Omental fat pad (tissue), 4 donors: ENCODE measurements around the gene RNASE8. TPM values are rescaled to one million over a fixed set of nuclear protein-coding genes. Genes with fewer than 3 reads are reported as not detected.
A peak's percentile ranks its signal among the peaks of the same experiment; 100 is the strongest.

Experiments used
- ATAC-seq: fragments of 150-250 bp; one replicate; pipeline ENCODE4 v1.9.1; 2016; ENCODE audit warnings: mild to moderate bottlenecking, moderate library complexity; ENCODE audit not compliant: low FRiP score
- DNase-seq: peaks from one replicate; pipeline ENCODE4 v3.0.0-alpha.2; 2019; ENCODE audit warnings: low spot score
- CTCF ChIP-seq, 3 donors: fragments of 450-650 bp; IDR thresholded peaks; one replicate each; pipeline ENCODE4 v1.5.1; 2016 to 2017; ENCODE audit warnings: antibody characterized with exemption in 3 of 3, mild to moderate bottlenecking in 3 of 3, moderate library complexity in 2 of 3
- total RNA-seq, 4 donors: library from RNA; depleted of rRNA; stranded (reverse); fragments of >200 nt; gene quantifications; one replicate each; pipeline ENCODE4 v1.1.0, GENCODE V29; 2016

Gene RNASE8
- total RNA-seq, 4 donors from 2014 or later, result not detected

GRCh38 chr14:21106498-21107282 lies 49.1 kb downstream of the RNASE8 start:
- DNase-seq (peak; percentile 54), ATAC-seq (no peak)
- peak in 2 of 3 donors; percentile 15 to 32 for TF ChIP-seq CTCF (IDR thresholded peaks at IDR 0.05)

GRCh38 chr14:21107283-21107800 lies 49.7 kb downstream of the RNASE8 start:
- DNase-seq, result no peak

More at GRCh38 chr14:21107283-21107800, 49.7 kb downstream of the RNASE8 start:
- ATAC-seq, result no peak
- no peak for TF ChIP-seq CTCF (IDR thresholded peaks at IDR 0.05)

Other genes with a start within 250 kb of the RNASE8 start
- not detected for gene RNASE3, start 166.4 kb upstream of the RNASE8 start, total RNA-seq
- 1 to 10 TPM; 2.5 to 8.2 (median 5.5) TPM for gene RNASE2, start 102.3 kb upstream of the RNASE8 start, total RNA-seq
- gene METTL17, start 67.8 kb upstream of the RNASE8 start, total RNA-seq, result 10 to 100 TPM; 36.8 to 89.7 (median 51.3) TPM
- gene SLC39A2, start 58.5 kb upstream of the RNASE8 start, total RNA-seq, result not detected
- gene NDRG2, start 32.8 kb upstream of the RNASE8 start, total RNA-seq, result 100 to 1,000 TPM; 169 to 444 (median 218) TPM
- gene TPPP2, start 27.6 kb upstream of the RNASE8 start, total RNA-seq, result not detected
- gene RNASE13, start 23.0 kb upstream of the RNASE8 start, total RNA-seq, result not detected
- gene RNASE7, start 15.5 kb upstream of the RNASE8 start, total RNA-seq, result not detected
- gene ARHGEF40, start 12.5 kb downstream of the RNASE8 start, total RNA-seq, result 10 to 100 TPM; 30.0 to 91.3 (median 40.6) TPM
- gene ZNF219, start 40.8 kb downstream of the RNASE8 start, total RNA-seq, result 10 to 100 TPM; 19.2 to 56.3 (median 38.1) TPM
- gene TMEM253, start 43.2 kb downstream of the RNASE8 start, total RNA-seq, result 1 to 10 TPM in 1 of 4 donors, under 1 TPM in 1, not detected in 2; 0.75 to 2.4 TPM
- under 1 TPM in 1 of 4 donors, not detected in 3; 0.09 TPM for gene OR5AU1, start 98.2 kb downstream of the RNASE8 start, total RNA-seq
- gene HNRNPC, start 211.6 kb downstream of the RNASE8 start, total RNA-seq, result 100 to 1,000 TPM; 361 to 619 (median 454) TPM
- 1 to 10 TPM in 1 of 4 donors, under 1 TPM in 3; 0.19 to 1.2 (median 0.53) TPM for gene RPGRIP1, start 222.3 kb downstream of the RNASE8 start, total RNA-seq